Effector memory CD8-positive, alpha-beta T cell (primary cell): ENCODE measurements around the gene MOCOS.
A peak's percentile ranks its signal among the peaks of the same experiment; 100 is the strongest.

Experiments
- ATAC-seq: fragments of 150-1000 bp; cut with Tn5 transposase; replicated peaks from 2 replicates; pipeline ENCODE4 v1.10.0; 2021; ENCODE audit warnings: mild to moderate bottlenecking, moderate library complexity
- DNase-seq, 3 experiments: peaks; one replicate each; pipeline ENCODE4 v3.0.0; 2021
- H3K27ac Mint-ChIP-seq, 2 donors: one replicate each; pipeline ENCODE4 v1.8.0; 2022; ENCODE audit warnings: mild to moderate bottlenecking in 2 of 2, mixed read lengths in 2 of 2, moderate library complexity in 2 of 2
- H3K27me3 Mint-ChIP-seq, 2 donors: one replicate each; pipeline ENCODE4 v1.8.0; 2022; ENCODE audit warnings: mixed read lengths in 2 of 2
- H3K36me3 Mint-ChIP-seq: one replicate; pipeline ENCODE4 v1.8.0; 2022; ENCODE audit warnings: mild to moderate bottlenecking, moderate library complexity, mixed read lengths; ENCODE audit not compliant: insufficient read depth
- H3K4me1 Mint-ChIP-seq, 2 donors: one replicate each; pipeline ENCODE4 v1.8.0; 2022; ENCODE audit warnings: low read depth in 2 of 2, mixed read lengths in 2 of 2
- H3K4me3 Mint-ChIP-seq, 2 donors: one replicate each; pipeline ENCODE4 v1.8.0; 2022; ENCODE audit warnings: mild to moderate bottlenecking in 2 of 2, mixed read lengths in 2 of 2, moderate library complexity in 2 of 2
- H3K9me3 Mint-ChIP-seq, 2 donors: one replicate each; pipeline ENCODE4 v1.8.0; 2022; ENCODE audit warnings: mixed read lengths in 2 of 2

Gene MOCOS

GRCh38 chr18:36279001-36279400 is 91.7 kb downstream of the MOCOS start:
- Mint-ChIP-seq H3K4me3 (no peak overlapping the region), H3K9me3 (no peaks in the 10 kb centered on the region), H3K36me3 (no peaks in the 10 kb centered on the region), H3K4me1 (no peaks in the 10 kb centered on the region), H3K27me3 (peaks cover 51 to 75% of the 10 kb centered on the region in 2 donors), H3K27ac (no peak overlapping the region)
- no peak for DNase-seq
- no peak for ATAC-seq

GRCh38 chr18:36281936-36282335 is 94.6 kb downstream of the MOCOS start:
- no peak for ATAC-seq
- Mint-ChIP-seq H3K9me3 (no peaks in the 10 kb centered on the region), H3K4me1 (peaks cover 3 to 4% of the 10 kb centered on the region in 2 donors), H3K36me3 (no peaks in the 10 kb centered on the region), H3K27me3 (peaks cover 38 to 79% of the 10 kb centered on the region in 2 donors), H3K27ac (no peak overlapping the region), H3K4me3 (no peak overlapping the region)
- DNase-seq = no peak

GRCh38 chr18:36283448-36283847 is 96.2 kb downstream of the MOCOS start:
- peaks cover 43 to 82% of the 10 kb centered on the region in 2 donors for H3K27me3 Mint-ChIP-seq

GRCh38 chr18:36284268-36284667 is 97.0 kb downstream of the MOCOS start:
- Mint-ChIP-seq H3K9me3 (no peaks in the 10 kb centered on the region), H3K27ac (no peak overlapping the region), H3K36me3 (no peaks in the 10 kb centered on the region), H3K4me3 (no peak overlapping the region), H3K27me3 (peaks cover 42 to 75% of the 10 kb centered on the region in 2 donors), H3K4me1 (peaks cover 3 to 4% of the 10 kb centered on the region in 2 donors)
- no peak for ATAC-seq
- no peak for DNase-seq

More at GRCh38 chr18:36283448-36283847, 96.2 kb downstream of the MOCOS start:
- H3K27ac Mint-ChIP-seq = no peak overlapping the region
- H3K36me3 Mint-ChIP-seq = no peaks in the 10 kb centered on the region
- no peaks in the 10 kb centered on the region for H3K9me3 Mint-ChIP-seq
- peaks cover 3 to 4% of the 10 kb centered on the region in 2 donors for H3K4me1 Mint-ChIP-seq
- DNase-seq (no peak), ATAC-seq (no peak)
- H3K4me3 Mint-ChIP-seq = no peak overlapping the region

GRCh38 chr18:36284671-36285295 is 97.5 kb downstream of the MOCOS start:
- Mint-ChIP-seq H3K9me3 (no peaks in the 10 kb centered on the region), H3K4me1 (peaks cover 3 to 4% of the 10 kb centered on the region in 2 donors), H3K27me3 (peaks cover 44 to 69% of the 10 kb centered on the region in 2 donors), H3K27ac (no peak overlapping the region), H3K36me3 (no peaks in the 10 kb centered on the region), H3K4me3 (no peak overlapping the region)
- ATAC-seq (peak; percentile 39), DNase-seq (peak; percentile 44 to 49 (median 48))

- Mint-ChIP-seq H3K9me3 (no peaks in the 10 kb centered on the region), H3K27me3 (peaks cover 24 to 44% of the 10 kb centered on the region in 2 donors)
Observed at GRCh38 chr18:36287653-36288052, 100.4 kb downstream of the MOCOS start.

GRCh38 chr18:36288689-36289088 is 101.4 kb downstream of the MOCOS start:
- peaks cover 24 to 36% of the 10 kb centered on the region in 2 donors for H3K27me3 Mint-ChIP-seq
- H3K36me3 Mint-ChIP-seq = no peaks in the 10 kb centered on the region
- DNase-seq = no peak
- no peaks in the 10 kb centered on the region for H3K9me3 Mint-ChIP-seq
- H3K4me1 Mint-ChIP-seq = peaks cover 3 to 4% of the 10 kb centered on the region in 2 donors
- H3K27ac Mint-ChIP-seq = no peak overlapping the region
- H3K4me3 Mint-ChIP-seq = no peak overlapping the region
- no peak for ATAC-seq

More at GRCh38 chr18:36287653-36288052, 100.4 kb downstream of the MOCOS start:
- H3K36me3 Mint-ChIP-seq = no peaks in the 10 kb centered on the region
- H3K4me1 Mint-ChIP-seq = peaks cover 3 to 4% of the 10 kb centered on the region in 2 donors
- ATAC-seq (no peak), DNase-seq (no peak)
- no peak overlapping the region for H3K4me3 Mint-ChIP-seq
- H3K27ac Mint-ChIP-seq = no peak overlapping the region

- no peak for DNase-seq
- peaks cover 3 to 13% of the 10 kb centered on the region in 2 donors for H3K27me3 Mint-ChIP-seq
Observed at GRCh38 chr18:36294031-36294430, 106.7 kb downstream of the MOCOS start.

GRCh38 chr18:36295214-36295613 is 107.9 kb downstream of the MOCOS start:
- H3K4me1 Mint-ChIP-seq = no peaks in the 10 kb centered on the region
- H3K36me3 Mint-ChIP-seq = no peaks in the 10 kb centered on the region
- no peak overlapping the region for H3K4me3 Mint-ChIP-seq
- peaks cover 15% of the 10 kb centered on the region in 2 donors for H3K27me3 Mint-ChIP-seq
- ATAC-seq (no peak), DNase-seq (no peak)
- no peak overlapping the region for H3K27ac Mint-ChIP-seq
- H3K9me3 Mint-ChIP-seq = no peaks in the 10 kb centered on the region

More at GRCh38 chr18:36294031-36294430, 106.7 kb downstream of the MOCOS start:
- Mint-ChIP-seq H3K9me3 (no peaks in the 10 kb centered on the region), H3K4me1 (no peaks in the 10 kb centered on the region), H3K27ac (no peak overlapping the region), H3K4me3 (no peak overlapping the region), H3K36me3 (no peaks in the 10 kb centered on the region)
- ATAC-seq = no peak

GRCh38 chr18:36295880-36296301 is 108.6 kb downstream of the MOCOS start:
- DNase-seq = no peak
- no peaks in the 10 kb centered on the region for H3K9me3 Mint-ChIP-seq
- H3K27me3 Mint-ChIP-seq = peaks cover 14 to 22% of the 10 kb centered on the region in 2 donors
- no peak for ATAC-seq
- no peak overlapping the region for H3K27ac Mint-ChIP-seq
- H3K4me3 Mint-ChIP-seq = no peak overlapping the region
- no peaks in the 10 kb centered on the region for H3K36me3 Mint-ChIP-seq
- no peaks in the 10 kb centered on the region for H3K4me1 Mint-ChIP-seq

GRCh38 chr18:36296650-36297416 is 109.5 kb downstream of the MOCOS start:
- ATAC-seq (peak; percentile 16), DNase-seq (no peak)
- Mint-ChIP-seq H3K27me3 (peaks cover 18 to 29% of the 10 kb centered on the region in 2 donors), H3K4me1 (no peaks in the 10 kb centered on the region), H3K4me3 (peak overlapping the region in 1 of 2 donors; percentile 37), H3K36me3 (no peaks in the 10 kb centered on the region), H3K9me3 (no peaks in the 10 kb centered on the region), H3K27ac (no peak overlapping the region)

- no peak for DNase-seq
- Mint-ChIP-seq H3K4me3 (peak within 1 kb of the TSS in 1 of 2 donors; percentile 37), H3K4me1 (no peaks in the 10 kb centered on the region), H3K27ac (no peak within 1 kb of the TSS), H3K36me3 (no peaks in the 10 kb centered on the region), H3K9me3 (no peaks in the 10 kb centered on the region), H3K27me3 (peaks cover 22 to 36% of the 10 kb centered on the region in 2 donors)
- peak; percentile 22 for ATAC-seq
Observed at GRCh38 chr18:36297417-36298125, 110.3 kb downstream of the MOCOS start, which contains the start of gene FHOD3. FHOD3 (plus strand) TSS chr18:36297713; CDS start chr18:36297836, 123 bp downstream.

GRCh38 chr18:36298126-36298741 is 110.9 kb downstream of the MOCOS start:
- Mint-ChIP-seq H3K4me3 (no peak overlapping the region), H3K9me3 (no peaks in the 10 kb centered on the region), H3K27me3 (peaks cover 27 to 43% of the 10 kb centered on the region in 2 donors), H3K36me3 (no peaks in the 10 kb centered on the region), H3K27ac (no peak overlapping the region), H3K4me1 (no peaks in the 10 kb centered on the region)
- DNase-seq (no peak), ATAC-seq (no peak)
